ENCODE results near the gene REPIN1. TPM values are rescaled to one million over a fixed set of nuclear protein-coding genes. Genes with fewer than 3 reads are reported as not detected.

The REPIN1 gene
- total RNA-seq, 1 donor from 2014 or later, result 111 TPM

GRCh38 chr7:150357270-150357669 is 11.4 kb upstream of the REPIN1 start:
- intact Hi-C loops (cut with DNase I), result loop anchor here (5.0 kb wide), 1 partner anchor 65 kb away; no protein-coding TSS in a partner anchor
- ATAC-seq (no peak), DNase-seq (ENCODE audit: missing footprints) (no peak)

DNA sequence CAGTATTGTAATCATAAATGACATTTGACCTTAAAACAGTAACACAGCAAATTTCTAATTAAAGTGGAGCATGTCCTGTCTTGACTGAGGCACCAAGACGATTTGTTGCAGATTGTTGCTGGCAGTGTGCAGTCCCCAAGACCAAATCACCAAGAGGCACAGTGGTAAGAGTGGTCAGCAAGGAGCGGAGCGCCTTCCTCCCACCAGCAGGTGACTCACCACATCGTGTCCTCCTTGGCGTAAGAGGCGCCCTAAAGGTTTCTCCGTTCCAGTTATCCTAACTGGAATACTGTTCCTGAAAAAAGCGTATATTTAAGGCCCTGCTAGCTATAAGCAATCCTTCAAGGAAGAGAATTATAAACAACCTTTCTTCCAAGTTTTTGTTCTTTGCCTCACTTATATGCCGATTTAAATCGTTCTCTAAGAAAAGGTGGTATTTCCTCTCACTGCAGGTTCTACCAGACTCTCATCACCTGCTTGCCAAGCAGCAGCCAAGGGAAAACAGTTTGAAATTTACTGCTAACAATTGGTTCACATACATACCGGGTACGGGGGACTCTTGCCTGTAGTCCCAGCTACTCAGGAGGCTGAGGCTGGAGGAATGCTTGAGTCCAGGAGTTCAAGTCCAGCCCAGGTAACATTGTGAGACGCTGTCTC is 10.7 kb upstream of the REPIN1 start:
- DNase-seq (ENCODE audit: missing footprints) (no peak), ATAC-seq (no peak)
- intact Hi-C loops (cut with DNase I), result loop anchor here (5.0 kb wide), 1 partner anchor 64 kb away; no protein-coding TSS in a partner anchor

- intact Hi-C loops (cut with DNase I), result loop anchor here (5.0 kb wide), 1 partner anchor 64 kb away; no protein-coding TSS in a partner anchor
- ATAC-seq (no peak), DNase-seq (ENCODE audit: missing footprints) (no peak)
Observed at GRCh38 chr7:150358433-150358832, 10.2 kb upstream of the REPIN1 start.

DNA sequence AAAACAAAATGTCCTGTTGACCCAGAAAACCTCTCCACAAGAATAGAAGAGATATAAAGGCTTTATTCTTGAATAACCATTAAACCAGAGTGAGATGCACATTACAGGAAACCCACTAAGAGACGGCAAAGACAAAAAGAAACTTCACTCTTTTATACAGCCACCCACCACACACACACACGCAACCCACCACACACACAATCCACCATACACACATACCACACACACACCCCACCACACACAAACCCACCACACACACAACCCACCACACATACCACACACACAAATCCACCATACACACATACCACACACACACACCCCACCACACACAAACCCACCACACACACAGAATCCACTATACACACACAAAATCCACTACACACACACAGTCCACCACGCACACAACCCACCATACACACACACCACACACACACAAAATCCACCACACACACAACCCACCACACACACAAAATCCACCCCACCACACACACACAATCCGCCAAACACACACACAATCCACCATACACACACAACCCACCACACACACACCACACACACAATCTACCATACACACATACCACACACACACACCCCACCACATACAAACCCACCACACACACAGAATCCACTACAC is 9.5 kb upstream of the REPIN1 start:
- no peak for ATAC-seq
- intact Hi-C loops (cut with DNase I), result loop anchor here (5.0 kb wide), 1 partner anchor 63 kb away; no protein-coding TSS in a partner anchor
- DNase-seq (ENCODE audit: missing footprints), result no peak

- DNase-seq (ENCODE audit: missing footprints), result no peak
- intact Hi-C loops (cut with DNase I), result loop anchor here (5.0 kb wide), 1 partner anchor 63 kb away; no protein-coding TSS in a partner anchor
- no peak for ATAC-seq
Observed at GRCh38 chr7:150359622-150360362, 8.8 kb upstream of the REPIN1 start.

GRCh38 chr7:150360363-150361058 is 8.1 kb upstream of the REPIN1 start:
- DNase-seq (ENCODE audit: missing footprints) (no peak), ATAC-seq (no peak)
- intact Hi-C loops (cut with DNase I), result no loop called here

GRCh38 chr7:150361402-150361801 is 7.2 kb upstream of the REPIN1 start:
- no peak for DNase-seq (ENCODE audit: missing footprints)

DNA sequence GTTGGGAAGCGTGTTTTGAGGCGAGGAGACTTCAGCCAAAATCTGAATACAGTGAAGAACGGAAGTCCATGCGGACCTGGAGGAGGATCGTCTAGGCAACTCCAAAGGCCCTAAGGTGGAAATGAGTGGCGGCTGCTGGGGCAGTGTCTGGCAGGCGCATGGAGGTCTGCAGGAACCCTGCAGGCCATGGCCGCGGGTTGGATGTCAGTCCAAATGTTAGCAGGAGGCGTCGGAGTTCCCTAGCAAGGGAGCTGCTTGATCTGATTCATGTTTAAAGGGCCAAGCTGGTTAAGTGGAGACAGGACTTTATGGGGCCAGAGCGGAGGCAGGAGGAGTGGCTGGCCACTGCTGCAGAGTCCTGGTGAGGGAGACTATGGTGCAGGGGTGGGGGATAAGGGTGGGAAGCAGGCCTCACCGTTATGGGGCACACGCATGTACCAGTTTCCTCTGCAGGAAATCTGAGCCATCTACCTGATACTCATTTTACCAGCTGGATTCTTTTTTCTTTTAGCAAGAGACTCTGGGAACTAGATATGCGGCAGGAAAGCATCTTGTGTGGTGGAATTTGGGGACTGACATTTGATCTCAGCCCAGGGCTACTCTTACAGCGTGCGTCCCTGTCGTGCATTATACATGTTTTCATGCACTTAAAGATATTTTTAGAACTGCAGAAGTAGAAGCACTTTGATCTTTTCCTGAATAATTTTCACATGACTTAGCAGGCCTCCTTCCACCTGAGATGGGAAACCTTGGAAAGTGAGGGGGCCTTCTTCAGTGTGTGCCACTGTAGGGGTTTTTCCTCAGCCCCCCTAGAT is 6.6 kb upstream of the REPIN1 start:
- no peak for DNase-seq (ENCODE audit: missing footprints)
- no peak for ATAC-seq
- intact Hi-C loops (cut with DNase I), result no loop called here

More at GRCh38 chr7:150361402-150361801, 7.2 kb upstream of the REPIN1 start:
- ATAC-seq, result no peak
- intact Hi-C loops (cut with DNase I), result no loop called here

GRCh38 chr7:150363370-150363769 is 5.3 kb upstream of the REPIN1 start:
- DNase-seq (ENCODE audit: missing footprints) (no peak), ATAC-seq (no peak)
- intact Hi-C loops (cut with DNase I), result no loop called here

- no peak for DNase-seq (ENCODE audit: missing footprints)
- intact Hi-C loops (cut with DNase I), result no loop called here
- ATAC-seq, result no peak
Observed at GRCh38 chr7:150363872-150364271, 4.8 kb upstream of the REPIN1 start.

DNA sequence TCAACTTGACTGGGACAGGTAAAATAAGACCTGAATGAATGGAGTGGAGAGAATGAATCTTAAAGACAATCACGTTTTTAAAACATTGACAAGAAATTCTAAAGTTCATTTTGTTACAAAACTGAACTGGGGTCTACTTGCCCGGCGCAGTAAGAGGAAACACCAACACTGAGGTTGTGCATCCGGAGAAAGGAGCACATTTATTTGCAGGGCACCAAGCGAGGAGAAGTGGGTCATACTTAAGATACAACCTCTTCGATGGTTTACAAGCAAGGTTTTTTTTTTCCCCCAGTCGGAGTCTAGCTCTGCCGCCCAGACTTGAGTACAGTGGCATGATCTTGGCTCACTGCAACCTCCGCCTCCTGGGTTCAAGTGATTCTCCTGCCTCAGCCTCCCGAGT is 3.4 kb upstream of the REPIN1 start:
- ATAC-seq (no peak), DNase-seq (ENCODE audit: missing footprints) (no peak)
- intact Hi-C loops (cut with DNase I), result no loop called here

- intact Hi-C loops (cut with DNase I), result no loop called here
- DNase-seq (ENCODE audit: missing footprints), result no peak
- ATAC-seq, result no peak
Observed at GRCh38 chr7:150365673-150366398, 2.8 kb upstream of the REPIN1 start.

- intact Hi-C loops (cut with DNase I), result loop anchor here (2.0 kb wide), 2 partner anchors 37 to 45 kb away; partner anchors contain the start of genes ACTR3C and LRRC61
- ATAC-seq (no peak), DNase-seq (ENCODE audit: missing footprints) (no peak)
Observed at GRCh38 chr7:150367677-150368095, 936 bp upstream of the REPIN1 start.

- DNase-seq (ENCODE audit: missing footprints), result peak; percentile 88
- peak; percentile 61 for ATAC-seq
- intact Hi-C loops (cut with DNase I), result loop anchor here (1.0 to 2.0 kb wide), 3 partner anchors 10 to 46 kb away; partner anchors contain the start of genes ACTR3C, LRRC61 and ZNF775
Observed at GRCh38 chr7:150368884-150369747, 494 bp downstream of the REPIN1 start.

- ATAC-seq (no peak), DNase-seq (ENCODE audit: missing footprints) (no peak)
- intact Hi-C loops (cut with DNase I), result loop anchor here (1.0 to 2.0 kb wide), 3 partner anchors 9 to 47 kb away; partner anchors contain the start of genes ACTR3C, LRRC61 and ZNF775
Observed at GRCh38 chr7:150369748-150370501, 1.3 kb downstream of the REPIN1 start.

DNA sequence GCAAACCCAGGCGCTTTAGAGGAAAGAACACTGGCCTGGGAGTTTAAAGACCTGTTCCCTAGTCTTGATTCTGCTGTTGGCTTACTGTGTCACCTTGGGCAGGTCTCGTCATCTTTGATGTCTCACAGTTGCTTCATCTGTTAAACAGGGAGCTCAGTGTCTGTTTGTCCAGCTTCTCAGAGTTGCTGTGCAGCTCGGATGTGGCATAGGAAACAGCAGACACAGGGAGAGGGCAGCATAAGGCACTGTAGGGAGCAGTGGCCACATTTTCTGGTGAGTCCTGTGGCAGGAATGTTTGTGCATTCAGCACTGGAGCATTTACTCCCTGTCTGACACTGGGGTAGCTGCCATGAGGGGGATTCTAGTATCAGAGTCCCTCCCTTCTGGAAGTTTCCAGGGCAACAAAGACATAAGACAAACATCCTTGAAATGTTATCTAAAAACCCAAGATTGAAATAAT is 2.0 kb downstream of the REPIN1 start:
- ATAC-seq, result no peak

More for the DNA sequence above, 2.0 kb downstream of the REPIN1 start:
- intact Hi-C loops (cut with DNase I), result no loop called here
- DNase-seq (ENCODE audit: missing footprints), result no peak

Measured in Right ventricle myocardium inferior (tissue), 1 donor.